OCI-LY3 (cell line): ENCODE data around the gene RRP1B.

Experiments
- H2AFZ ChIP-seq: fragments of 200-600, 300-600 bp; shearing (Covaris generic); 2 replicates; pipeline ENCODE4 v1.6.0; 2014; ENCODE audit warnings: antibody characterized with exemption, low read depth, low read length
- H3K27ac ChIP-seq: fragments of 200-600, 300-600 bp; sonication (generic); 2 replicates; pipeline ENCODE4 v1.5.1; 2014; ENCODE audit warnings: mild to moderate bottlenecking, low read length, moderate library complexity, mixed read lengths
- H3K27me3 ChIP-seq: fragments of 200-600, 300-600 bp; sonication (generic); 2 replicates; pipeline ENCODE4 v1.6.1; 2014; ENCODE audit warnings: low read depth, low read length, mixed read lengths
- H3K36me3 ChIP-seq: fragments of 200-600, 300-600 bp; sonication (generic); replicated peaks from 2 replicates; pipeline ENCODE3; 2014; ENCODE audit warnings: low read depth, low read length, mixed read lengths
- H3K4me1 ChIP-seq: fragments of 300-600, 200-600 bp; sonication (generic); 2 replicates; pipeline ENCODE4 v1.6.1; 2014; ENCODE audit warnings: low read length, mixed read lengths
- H3K4me2 ChIP-seq: fragments of 200-600, 300-600 bp; sonication (generic); 2 replicates; pipeline ENCODE4 v1.6.1; 2014; ENCODE audit warnings: low read length, mixed read lengths
- H3K4me3 ChIP-seq: fragments of 300-600, 200-600 bp; sonication (generic); 2 replicates; pipeline ENCODE4 v1.5.1; 2014; ENCODE audit warnings: antibody characterized with exemption, mild to moderate bottlenecking, low read length, moderate library complexity
- H3K79me2 ChIP-seq: fragments of 300-600, 200-600 bp; shearing (Covaris generic); 2 replicates; pipeline ENCODE4 v1.6.1; 2014; ENCODE audit warnings: mild to moderate bottlenecking, low read length, mixed read lengths
- H3K9ac ChIP-seq: fragments of 300-600, 200-600 bp; shearing (Covaris generic); 2 replicates; pipeline ENCODE4 v1.6.0; 2014; ENCODE audit warnings: mild to moderate bottlenecking, low read length, moderate library complexity
- H3K9me3 ChIP-seq: fragments of 200-600, 300-600 bp; shearing (Covaris generic); 2 replicates; pipeline ENCODE4 v1.6.1; 2014; ENCODE audit warnings: low read length, mixed read lengths; ENCODE audit not compliant: insufficient read depth
- H4K20me1 ChIP-seq: fragments of 200-600, 300-600 bp; sonication (generic); 2 replicates; pipeline ENCODE4 v1.6.1; 2016; ENCODE audit warnings: low read length, mixed read lengths; ENCODE audit not compliant: insufficient read depth
- EZH2phosphoT487 ChIP-seq: fragments of 200-600 bp; shearing (Covaris generic); IDR thresholded peaks from 2 replicates; pipeline ENCODE4 v1.6.1; 2018; ENCODE audit warnings: antibody characterized with exemption, mixed run types, low read depth
- TF ChIP-seq, protein P1 (sequence below): fragments of 200-600, 300-600 bp; sonication (generic); IDR thresholded peaks from 2 replicates; pipeline ENCODE4 v1.5.1; 2014; ENCODE audit warnings: antibody characterized with exemption, low read length, low read depth

RRP1B gene

GRCh38 chr21:43728467-43729390 is 69.4 kb downstream of the RRP1B start:
- TF ChIP-seq, protein P1, sequence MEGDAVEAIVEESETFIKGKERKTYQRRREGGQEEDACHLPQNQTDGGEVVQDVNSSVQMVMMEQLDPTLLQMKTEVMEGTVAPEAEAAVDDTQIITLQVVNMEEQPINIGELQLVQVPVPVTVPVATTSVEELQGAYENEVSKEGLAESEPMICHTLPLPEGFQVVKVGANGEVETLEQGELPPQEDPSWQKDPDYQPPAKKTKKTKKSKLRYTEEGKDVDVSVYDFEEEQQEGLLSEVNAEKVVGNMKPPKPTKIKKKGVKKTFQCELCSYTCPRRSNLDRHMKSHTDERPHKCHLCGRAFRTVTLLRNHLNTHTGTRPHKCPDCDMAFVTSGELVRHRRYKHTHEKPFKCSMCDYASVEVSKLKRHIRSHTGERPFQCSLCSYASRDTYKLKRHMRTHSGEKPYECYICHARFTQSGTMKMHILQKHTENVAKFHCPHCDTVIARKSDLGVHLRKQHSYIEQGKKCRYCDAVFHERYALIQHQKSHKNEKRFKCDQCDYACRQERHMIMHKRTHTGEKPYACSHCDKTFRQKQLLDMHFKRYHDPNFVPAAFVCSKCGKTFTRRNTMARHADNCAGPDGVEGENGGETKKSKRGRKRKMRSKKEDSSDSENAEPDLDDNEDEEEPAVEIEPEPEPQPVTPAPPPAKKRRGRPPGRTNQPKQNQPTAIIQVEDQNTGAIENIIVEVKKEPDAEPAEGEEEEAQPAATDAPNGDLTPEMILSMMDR = no peak
- no peak for TF ChIP-seq EZH2phosphoT487
- H3K27ac ChIP-seq = peak overlapping the region; percentile 47
- H3K36me3 ChIP-seq = peaks cover 8% of the 10 kb centered on the region
- peaks cover 36% of the 10 kb centered on the region for H3K4me1 ChIP-seq
- no peak overlapping the region for H2AFZ ChIP-seq
- H4K20me1 ChIP-seq = peaks cover 33% of the 10 kb centered on the region
- H3K4me2 ChIP-seq = peak overlapping the region; percentile 95
- peak overlapping the region; percentile 88 for H3K4me3 ChIP-seq
- H3K79me2 ChIP-seq = peaks cover 31% of the 10 kb centered on the region
- H3K27me3 ChIP-seq = no peaks in the 10 kb centered on the region
- H3K9me3 ChIP-seq = no peaks in the 10 kb centered on the region
- H3K9ac ChIP-seq = peak overlapping the region; percentile 67

GRCh38 chr21:43731476-43731875 is 72.1 kb downstream of the RRP1B start:
- Histone ChIP-seq H3K9me3 (no peaks in the 10 kb centered on the region), H4K20me1 (peaks cover 25% of the 10 kb centered on the region), H3K79me2 (peaks cover 24% of the 10 kb centered on the region)

DNA sequence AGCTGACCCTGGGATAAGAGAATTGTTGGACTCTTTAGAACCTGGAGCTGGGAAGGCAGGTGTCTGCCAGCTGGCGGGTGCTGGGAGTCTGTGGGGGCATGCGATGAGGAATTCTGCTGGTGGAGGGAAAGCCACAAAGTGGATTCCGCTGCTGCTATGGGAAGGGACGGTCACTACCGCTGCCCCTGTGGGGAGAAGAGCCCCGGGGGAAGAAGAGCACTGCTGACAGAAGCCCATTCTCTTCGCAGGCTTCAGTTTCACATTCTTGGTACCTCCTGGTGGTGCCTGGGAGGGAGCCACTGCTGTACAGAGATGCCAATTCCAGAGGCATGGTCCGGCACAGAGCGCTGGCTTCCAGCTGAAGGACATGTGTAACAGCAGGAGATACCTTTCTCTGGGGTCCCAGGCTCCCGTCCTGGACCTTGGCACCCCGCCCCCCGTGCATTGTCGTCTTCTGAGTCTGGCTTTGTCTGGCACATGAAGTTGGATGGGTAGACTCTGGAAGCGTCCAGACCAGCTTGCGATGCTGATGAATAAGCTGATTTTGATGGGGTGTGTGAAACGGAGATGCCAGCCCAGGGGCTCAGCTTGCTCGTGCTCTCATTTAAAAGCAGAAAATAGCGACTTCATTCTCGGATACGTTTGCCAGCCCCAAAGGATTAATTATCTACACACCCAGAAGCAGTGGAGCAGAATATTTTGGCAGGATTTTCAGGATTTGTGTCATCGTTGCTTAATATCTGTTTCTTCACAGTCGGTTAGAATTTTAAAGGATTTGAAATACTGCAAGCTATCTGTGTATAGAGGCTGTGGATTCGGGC is 72.7 kb downstream of the RRP1B start:
- H3K27me3 ChIP-seq = no peaks in the 10 kb centered on the region
- H3K9me3 ChIP-seq = no peaks in the 10 kb centered on the region
- no peak overlapping the region for H3K27ac ChIP-seq
- H3K4me1 ChIP-seq = peaks cover 15% of the 10 kb centered on the region
- no peak overlapping the region for H3K4me2 ChIP-seq
- peaks cover 18% of the 10 kb centered on the region for H3K79me2 ChIP-seq
- H3K9ac ChIP-seq = no peak overlapping the region
- no peak overlapping the region for H2AFZ ChIP-seq
- peaks cover 25% of the 10 kb centered on the region for H4K20me1 ChIP-seq
- no peak overlapping the region for H3K4me3 ChIP-seq
- TF ChIP-seq EZH2phosphoT487 = no peak
- TF ChIP-seq, protein P1 = no peak
- H3K36me3 ChIP-seq = peaks cover 4% of the 10 kb centered on the region

More at GRCh38 chr21:43731476-43731875, 72.1 kb downstream of the RRP1B start:
- Histone ChIP-seq H3K9ac (no peak overlapping the region), H3K36me3 (peaks cover 4% of the 10 kb centered on the region), H3K27me3 (no peaks in the 10 kb centered on the region), H3K4me1 (peaks cover 15% of the 10 kb centered on the region), H3K4me3 (no peak overlapping the region), H2AFZ (no peak overlapping the region), H3K4me2 (no peak overlapping the region), H3K27ac (no peak overlapping the region)
- TF ChIP-seq, protein P1 = no peak
- no peak for TF ChIP-seq EZH2phosphoT487

DNA sequence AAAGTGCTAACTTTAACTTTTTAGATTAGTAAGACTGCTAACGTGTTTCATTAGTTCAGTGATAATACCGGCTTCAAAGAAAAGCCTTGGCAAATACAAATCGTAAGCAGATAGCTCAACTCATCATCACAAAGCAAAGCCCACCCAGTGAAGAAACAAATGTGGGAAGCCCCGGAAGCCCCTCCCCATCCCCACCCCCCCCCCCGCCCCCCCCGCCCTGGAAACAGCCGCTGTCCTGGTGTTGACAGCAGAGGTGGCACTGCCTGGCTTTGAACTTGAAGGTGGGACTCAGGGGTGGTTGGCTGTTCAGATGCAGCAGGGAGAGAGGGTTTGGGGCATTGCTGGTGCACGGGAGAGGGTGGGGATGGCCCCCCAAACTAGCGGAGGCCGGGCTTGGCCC is 73.7 kb downstream of the RRP1B start:
- H3K4me1 ChIP-seq = peaks cover 6% of the 10 kb centered on the region; the same call in 1 of the 2 replicates
- H3K36me3 ChIP-seq = peaks cover 4% of the 10 kb centered on the region
- H2AFZ ChIP-seq = no peak overlapping the region
- peaks cover 10% of the 10 kb centered on the region for H3K79me2 ChIP-seq
- no peak overlapping the region for H3K4me3 ChIP-seq
- H3K9ac ChIP-seq = no peak overlapping the region
- H3K4me2 ChIP-seq = no peak overlapping the region
- no peak for TF ChIP-seq EZH2phosphoT487
- TF ChIP-seq, protein P1 = no peak
- H3K27me3 ChIP-seq = no peaks in the 10 kb centered on the region
- H4K20me1 ChIP-seq = peaks cover 20% of the 10 kb centered on the region
- no peak overlapping the region for H3K27ac ChIP-seq
- H3K9me3 ChIP-seq = no peaks in the 10 kb centered on the region
